GM19035 (cell line): ENCODE measurements around the gene ALX4.

Source experiments
- ATAC-seq: cut with Tn5 transposase; IDR thresholded peaks from one replicate; pipeline ENCODE4 v1.9.1; 2021; ENCODE audit not compliant: unreplicated experiment

The ALX4 gene

GRCh38 chr11:44316659-44317240 lies 6.8 kb upstream of the ALX4 start:
- no peak for ATAC-seq

GRCh38 chr11:44315947-44316658 lies 6.2 kb upstream of the ALX4 start:
- ATAC-seq: no peak

DNA sequence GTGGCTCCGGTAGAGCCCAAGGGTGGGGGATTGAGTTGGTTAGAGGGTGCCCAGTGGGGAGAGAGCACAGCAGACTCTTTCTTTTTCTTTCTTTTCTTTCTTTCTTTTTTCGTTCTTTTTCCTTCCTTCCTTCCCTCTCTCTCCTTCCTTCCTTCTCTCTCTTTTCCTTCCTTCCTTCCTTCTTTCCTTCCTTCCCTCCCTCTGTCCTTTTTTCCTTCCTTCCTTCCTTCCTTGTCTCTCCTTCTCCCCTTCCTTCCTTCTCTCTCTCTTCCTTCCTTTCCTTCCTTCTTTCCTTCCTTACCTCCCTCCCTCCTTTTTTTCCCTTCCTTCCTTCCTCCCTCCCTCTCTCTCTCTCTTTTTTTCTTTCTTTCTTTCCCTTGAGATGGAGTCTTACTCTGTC lies 4.8 kb upstream of the ALX4 start:
- ATAC-seq: no peak

DNA sequence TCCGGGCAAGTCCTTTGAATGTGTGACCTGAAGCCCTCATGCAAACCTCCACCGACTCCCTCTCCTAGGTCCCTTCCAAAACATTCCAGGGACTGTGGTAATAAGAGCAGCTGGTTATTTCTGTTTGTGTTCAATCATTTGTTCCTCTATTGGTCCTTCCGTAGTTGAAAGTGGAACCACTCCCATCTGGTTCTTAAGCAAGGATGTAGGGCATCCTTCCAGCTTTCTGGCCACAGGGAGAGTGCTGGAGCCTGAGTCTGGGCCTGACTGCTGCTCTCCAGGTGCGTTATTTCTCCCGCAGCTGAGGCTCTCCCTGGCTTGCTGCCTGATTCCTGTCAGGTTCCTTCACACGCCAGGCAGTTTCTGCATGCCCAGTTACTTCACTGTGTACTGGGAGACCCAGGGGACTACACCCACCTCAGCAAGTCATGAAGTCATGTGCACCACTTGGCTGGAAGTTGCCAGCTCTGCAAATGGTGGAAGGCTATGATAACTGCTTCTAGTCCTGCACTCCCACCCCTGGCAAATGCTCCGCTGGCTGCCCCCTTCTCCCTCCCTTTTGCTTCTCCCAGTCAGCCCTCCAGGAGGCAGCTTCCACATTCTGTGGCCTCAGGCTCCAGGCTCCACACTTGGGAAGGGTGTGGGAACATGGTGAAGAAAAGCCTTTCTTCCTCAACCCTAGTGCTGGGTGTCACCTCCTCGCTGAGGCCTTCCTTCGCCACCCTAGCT lies 4.0 kb upstream of the ALX4 start:
- ATAC-seq: no peak

GRCh38 chr11:44312876-44313275 lies 2.9 kb upstream of the ALX4 start:
- no peak for ATAC-seq

DNA sequence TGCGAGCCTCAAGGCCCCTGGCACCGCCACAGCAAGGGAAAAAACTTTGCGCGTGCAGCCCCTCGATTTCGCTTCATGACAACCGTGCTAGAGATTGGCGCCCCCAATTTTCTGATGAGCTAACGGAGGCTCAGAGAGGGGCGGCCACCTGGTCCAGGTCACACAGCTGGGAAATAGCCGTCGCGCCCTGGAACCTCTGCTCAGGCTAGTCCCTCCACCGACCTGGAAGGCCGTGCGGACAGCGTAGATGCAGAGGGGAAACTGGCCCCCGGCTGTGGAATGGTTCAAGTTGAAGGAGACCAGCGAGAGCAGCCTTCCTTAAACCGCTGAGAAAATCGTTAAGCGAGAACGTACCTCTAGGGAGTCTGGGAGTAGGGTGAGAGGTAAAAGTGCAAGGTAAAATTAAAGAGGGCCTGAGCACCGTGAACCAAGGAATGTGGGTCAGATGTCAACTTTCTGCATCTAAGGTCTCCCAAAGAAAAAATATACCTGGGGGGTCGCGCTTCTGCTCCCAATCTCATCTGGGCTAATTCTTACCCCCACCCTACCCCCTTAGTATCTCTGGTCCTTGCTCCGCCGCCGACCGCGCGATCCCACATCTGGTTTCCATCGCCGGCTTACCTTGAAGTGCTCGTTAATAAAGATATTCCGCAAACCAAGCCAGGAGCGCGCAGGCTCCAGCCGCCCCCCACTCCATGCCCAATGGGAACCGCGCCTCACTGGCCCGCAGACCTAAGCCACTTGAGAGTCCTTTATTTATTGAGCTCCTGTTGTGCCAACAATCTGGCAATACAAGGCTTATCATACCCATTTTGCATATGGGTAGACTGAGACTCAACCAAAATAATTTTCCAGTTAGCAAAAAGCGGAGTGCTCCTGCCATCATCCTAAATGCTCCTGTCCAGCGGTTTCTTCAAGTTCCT lies 1.7 kb upstream of the ALX4 start:
- ATAC-seq: no peak

DNA sequence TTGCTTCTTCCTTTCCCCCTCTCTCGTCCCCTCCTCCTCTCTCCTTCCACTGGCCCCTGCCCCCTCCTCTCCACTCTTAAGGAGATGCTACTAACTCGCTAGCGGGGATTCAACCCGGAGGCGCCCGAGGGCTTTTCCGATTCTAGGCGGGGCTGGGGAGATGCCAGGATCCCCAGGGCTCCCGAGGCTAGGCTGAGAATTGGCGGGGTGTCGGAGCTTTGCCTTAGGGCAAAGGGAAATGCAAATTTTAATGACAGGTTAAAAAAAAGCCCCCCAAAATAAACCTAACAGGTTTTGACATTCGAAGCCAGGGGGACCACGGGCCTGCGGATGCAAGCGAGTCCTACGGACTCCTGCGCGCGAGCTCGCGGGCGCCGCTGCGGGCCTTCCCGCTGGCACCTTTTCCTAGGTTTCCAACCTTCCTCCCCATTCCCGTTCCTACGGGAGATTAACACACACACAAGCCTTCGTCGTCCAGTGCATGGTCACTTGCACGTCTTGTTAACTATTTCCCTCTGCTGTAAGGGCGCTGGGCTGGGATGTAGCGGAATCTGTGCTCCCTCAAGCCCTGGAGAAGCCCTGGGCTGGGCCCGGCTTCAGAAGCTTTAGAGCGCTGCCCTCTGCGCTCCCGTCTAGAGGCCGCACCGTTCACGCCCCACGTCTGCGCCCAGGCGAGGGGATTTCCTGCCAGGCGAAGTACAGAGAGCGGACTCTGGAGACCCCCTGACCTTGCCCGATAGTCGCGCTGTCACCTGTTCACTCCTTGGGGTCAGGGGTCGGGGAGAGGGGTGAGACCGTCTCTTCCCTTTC lies 729 bp upstream of the ALX4 start:
- ATAC-seq: no peak

GRCh38 chr11:44310206-44310462 lies 195 bp upstream of the ALX4 start:
- ATAC-seq: no peak

GRCh38 chr11:44308923-44309477 lies 939 bp downstream of the ALX4 start:
- ATAC-seq: no peak

DNA sequence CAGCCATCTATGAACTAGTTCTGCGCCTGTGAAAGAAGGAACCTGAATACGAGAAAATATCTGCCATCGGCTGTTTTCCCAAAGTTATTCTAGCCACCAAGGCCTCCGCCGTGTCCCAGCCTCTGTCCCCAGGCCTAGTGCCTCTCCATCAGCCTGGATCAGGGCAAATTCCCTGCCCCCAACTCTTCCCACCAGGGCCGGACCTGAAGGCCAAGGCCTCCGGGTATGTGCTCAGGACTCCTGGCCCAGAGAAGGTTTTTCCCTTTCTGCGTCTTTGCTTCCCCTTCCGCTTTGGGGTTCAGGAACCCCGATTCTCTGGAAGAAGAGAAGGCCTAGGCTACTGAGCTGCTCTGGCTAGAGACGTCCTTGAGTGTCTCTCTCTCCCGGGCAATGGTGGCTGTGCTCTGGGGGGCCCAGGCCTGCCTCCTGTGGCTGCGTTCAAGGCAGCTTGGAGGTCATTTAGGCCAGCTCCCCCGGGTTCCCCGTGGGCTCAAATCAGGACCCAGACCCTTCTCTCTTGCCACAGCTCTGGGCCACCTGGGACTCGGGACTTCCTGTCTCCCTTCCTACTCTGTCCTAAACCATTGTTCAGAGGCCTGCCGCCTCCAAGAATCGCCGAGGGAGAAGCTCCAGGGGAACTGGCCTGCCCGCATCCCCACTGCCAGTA lies 1.6 kb downstream of the ALX4 start:
- ATAC-seq: no peak

GRCh38 chr11:44307340-44308099 lies 2.4 kb downstream of the ALX4 start:
- ATAC-seq: no peak

DNA sequence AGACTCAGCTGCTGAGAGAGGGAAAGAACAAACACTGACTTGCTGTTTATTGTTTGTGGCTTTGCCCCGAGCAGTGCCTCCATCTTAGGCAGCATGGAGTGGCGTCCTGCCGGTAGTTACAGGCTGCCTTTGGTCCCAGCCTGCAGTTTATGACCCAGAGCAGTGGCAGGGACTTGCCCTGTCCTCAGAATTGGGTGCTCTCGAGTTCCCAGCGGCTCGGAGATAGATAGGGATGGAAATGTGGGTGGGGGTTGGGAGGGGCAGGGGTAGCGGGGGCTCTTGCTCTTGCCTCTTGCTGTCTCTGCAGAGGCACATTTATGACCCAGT lies 3.1 kb downstream of the ALX4 start:
- no peak for ATAC-seq

DNA sequence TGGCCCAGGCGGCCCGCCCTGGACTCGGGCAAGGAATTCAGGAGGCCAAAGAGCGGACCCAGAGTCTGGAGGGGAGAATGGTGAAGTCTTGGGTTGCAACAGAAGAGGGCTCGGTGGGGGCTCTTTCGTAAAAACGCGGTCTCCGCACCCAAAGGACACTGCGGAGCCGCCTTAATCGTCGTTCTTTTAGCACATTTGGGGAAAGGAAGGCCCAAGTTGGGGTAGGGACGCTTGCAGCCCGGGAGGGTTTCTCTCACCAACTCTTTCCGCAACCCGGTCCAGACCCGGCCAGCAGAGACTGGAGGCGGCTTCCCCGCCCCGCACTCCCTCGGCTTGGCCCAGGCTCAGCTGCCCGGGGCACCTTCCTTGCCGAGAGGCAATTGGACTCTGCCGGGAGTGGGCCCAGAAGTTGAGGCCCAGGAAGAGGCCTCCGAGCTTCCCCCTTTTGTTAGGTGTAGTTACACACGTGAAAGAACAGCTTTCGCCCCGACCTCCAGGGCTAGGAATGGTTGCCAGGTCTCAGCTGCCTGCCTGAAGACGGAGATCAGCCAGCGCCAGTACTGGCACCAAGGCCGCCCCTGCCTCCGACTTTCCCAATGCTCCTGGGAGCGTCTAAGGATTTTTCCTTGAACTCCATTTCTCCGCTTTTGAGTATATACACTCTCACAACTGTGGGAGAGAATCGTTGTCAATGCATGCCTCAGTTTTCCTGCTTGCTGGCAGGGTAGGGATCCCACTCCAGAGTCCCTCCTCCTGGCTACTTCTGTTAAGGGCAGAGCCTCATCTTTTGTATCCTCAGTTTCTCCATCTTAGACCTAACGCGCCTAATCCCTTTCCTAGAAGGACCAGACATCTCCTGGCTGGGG lies 3.7 kb downstream of the ALX4 start:
- ATAC-seq: no peak

- ATAC-seq: no peak
Measured at GRCh38 chr11:44305470-44306051, 4.4 kb downstream of the ALX4 start.

DNA sequence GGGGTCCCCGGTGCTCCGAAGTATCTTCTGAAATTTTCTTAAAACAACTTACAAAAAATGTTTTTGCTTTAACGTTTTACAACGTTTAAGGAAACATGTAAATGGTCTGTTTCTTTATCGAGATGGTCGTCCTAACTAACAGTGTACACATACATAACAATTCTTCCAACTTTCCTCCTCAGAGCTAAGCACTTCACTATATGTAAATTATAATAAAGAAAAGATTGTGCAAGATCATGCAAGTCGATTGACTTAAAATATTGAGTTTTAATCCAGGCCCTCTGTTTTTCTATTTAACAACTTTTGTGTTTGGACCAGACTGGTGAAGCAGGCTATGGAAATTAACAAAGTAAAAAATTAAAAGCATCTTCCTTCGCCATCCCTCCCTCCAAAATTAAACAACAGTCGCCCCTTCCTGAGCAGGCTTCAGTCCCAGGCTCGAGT lies 4.9 kb downstream of the ALX4 start:
- no peak for ATAC-seq

DNA sequence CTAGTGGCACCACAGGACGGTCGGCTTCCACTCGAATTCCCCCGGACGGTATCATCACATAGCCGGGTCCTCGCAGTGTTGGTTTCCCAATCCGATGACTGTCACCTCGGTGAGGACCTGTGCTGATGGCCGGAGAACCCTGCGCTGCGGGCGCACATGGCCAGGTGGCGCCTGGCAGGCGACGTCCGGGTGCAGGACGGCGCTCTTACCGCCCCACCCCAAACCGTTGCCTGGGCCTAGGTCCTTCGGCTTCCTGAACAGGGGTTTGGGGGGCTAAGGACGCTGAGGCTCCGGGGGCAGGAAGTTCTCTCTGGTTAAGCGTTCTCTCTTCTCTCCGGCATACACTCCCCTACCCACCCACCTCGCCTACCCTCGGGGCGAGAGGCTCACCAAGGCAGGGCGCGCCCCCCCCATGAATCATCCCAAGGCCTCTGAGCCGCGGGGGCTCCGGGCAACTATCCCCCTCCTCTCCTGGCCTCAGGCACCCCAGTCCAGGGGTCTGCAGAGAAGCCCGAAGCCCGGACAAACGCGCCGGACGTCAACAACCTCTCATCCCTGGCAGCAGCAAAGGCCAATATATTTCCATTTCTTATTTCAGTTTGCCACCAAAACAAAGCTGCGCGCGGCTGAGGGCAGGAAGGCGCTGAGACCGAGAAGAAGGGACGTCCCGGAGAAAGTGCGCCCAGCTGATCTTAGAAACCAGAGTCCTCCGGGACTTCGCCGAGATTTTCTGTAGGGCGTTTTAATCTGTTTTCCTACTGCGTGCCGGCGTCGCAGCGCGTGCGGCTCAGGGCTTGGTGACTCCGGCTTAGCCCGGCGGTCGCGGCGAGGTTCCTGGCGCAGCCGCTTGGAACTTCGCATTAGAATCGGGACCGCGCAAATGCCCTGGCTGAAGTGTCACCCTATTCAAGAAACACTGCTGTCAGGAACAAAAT lies 5.6 kb downstream of the ALX4 start:
- no peak for ATAC-seq

DNA sequence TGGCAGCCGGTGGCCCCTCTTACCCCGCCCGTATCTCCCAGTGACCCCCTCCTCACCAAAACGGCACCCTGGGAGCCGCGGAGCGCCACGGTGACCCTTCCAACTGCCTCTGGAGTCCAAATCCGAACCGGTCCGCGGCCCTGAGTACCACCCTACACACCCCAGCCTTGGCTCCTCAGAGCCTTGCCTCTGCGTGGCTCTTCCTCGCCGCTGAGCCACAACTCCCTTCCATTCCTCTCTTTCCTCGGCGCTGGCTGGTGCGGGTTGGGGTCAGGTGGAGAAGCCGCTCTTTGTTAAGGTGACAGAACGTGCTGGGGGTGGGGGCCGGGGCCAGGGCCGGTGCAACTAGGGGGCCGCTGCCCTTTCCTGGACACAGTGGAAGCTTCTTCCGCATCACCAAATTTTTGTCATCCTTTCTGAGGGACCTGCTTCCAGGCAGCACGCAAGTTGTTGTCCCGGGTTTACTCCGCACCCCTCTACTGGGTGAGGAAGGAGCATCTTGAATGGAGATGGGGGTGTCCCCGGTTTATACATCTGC lies 6.5 kb downstream of the ALX4 start:
- ATAC-seq: no peak
